Adipose tissue (tissue), 3 donors: ENCODE results near the gene FYCO1. TPM values are rescaled to one million over a fixed set of nuclear protein-coding genes. Genes with fewer than 3 reads are reported as not detected.

Experiments used
- H3K27ac ChIP-seq: one replicate; pipeline ENCODE4 v1.5.1; 2013; ENCODE audit warnings: low read depth, low read length
- WGBS, 3 donors: extraction: QIAGEN DNeasy Blood & Tissue Kit; methylation state at CpG; one replicate each; pipeline ENCODE4 v1.1.7; 2013; 5-methylcytosine and 5-hydroxymethylcytosine counted together
- polyA plus RNA-seq, 3 donors: library from polyadenylated mRNA; stranded (reverse); fragments of 200-250 nt; gene quantifications; one replicate each; pipeline ENCODE4 v1.2.3, GENCODE V29; 2013
- donor health status: healthy with polysubstance abuse.
- donor health status: Bipolar disorder and iron deficiency.
- donor health status: healthy.

FYCO1 gene
- polyA plus RNA-seq, 3 donors, result 7.0 to 17.4 (median 14.3) TPM

GRCh38 chr3:45987368-45988291 lies 8.0 kb downstream of the FYCO1 start:
- WGBS, 3 donors, result 33 to 39% (median 35%) methylated on average over 8 of the region's 8 CpGs
- H3K27ac ChIP-seq, result no peak overlapping the region

- WGBS, 3 donors, result 30 to 79% (median 76%) methylated on average over 5 of the region's 5 CpGs
Measured at GRCh38 chr3:45986303-45986982, 9.2 kb downstream of the FYCO1 start.

GRCh38 chr3:45985532-45986302 lies 9.9 kb downstream of the FYCO1 start:
- WGBS, 3 donors, result 59 to 88% (median 74%) methylated on average over 13 of the region's 13 CpGs
- H3K27ac ChIP-seq, result no peak overlapping the region

More at GRCh38 chr3:45986303-45986982, 9.2 kb downstream of the FYCO1 start:
- peak overlapping the region; percentile 17 for H3K27ac ChIP-seq

GRCh38 chr3:45984331-45985312 lies 11.0 kb downstream of the FYCO1 start:
- no peak overlapping the region for H3K27ac ChIP-seq
- 69 to 81% (median 79%) methylated on average over 8 of the region's 8 CpGs for WGBS, 3 donors

- no peak overlapping the region for H3K27ac ChIP-seq
- 78 to 85% (median 80%) methylated on average over 3 of the region's 3 CpGs for WGBS, 3 donors
Measured at GRCh38 chr3:45983770-45984169, 11.9 kb downstream of the FYCO1 start.

GRCh38 chr3:45981346-45982074 lies 14.1 kb downstream of the FYCO1 start:
- no peak overlapping the region for H3K27ac ChIP-seq
- 62 to 77% (median 71%) methylated on average over 2 of the region's 2 CpGs for WGBS, 3 donors

- 93 to 98% (median 96%) methylated on average over 2 of the region's 2 CpGs for WGBS, 3 donors
- no peak overlapping the region for H3K27ac ChIP-seq
Measured at GRCh38 chr3:45980819-45981218, 14.8 kb downstream of the FYCO1 start.

- WGBS, 3 donors, result 80 to 92% (median 90%) methylated on average over 7 of the region's 7 CpGs
- H3K27ac ChIP-seq, result no peak overlapping the region
Measured at GRCh38 chr3:45980229-45980813, 15.3 kb downstream of the FYCO1 start.

- 71 to 92% (median 73%) methylated on average over 4 of the region's 4 CpGs for WGBS, 3 donors
Measured at GRCh38 chr3:45979378-45979777, 16.2 kb downstream of the FYCO1 start.

GRCh38 chr3:45978006-45978761 lies 17.4 kb downstream of the FYCO1 start:
- WGBS, 3 donors, result 75 to 95% (median 86%) methylated on average over 5 of the region's 5 CpGs

More at GRCh38 chr3:45979378-45979777, 16.2 kb downstream of the FYCO1 start:
- no peak overlapping the region for H3K27ac ChIP-seq

GRCh38 chr3:45976191-45977091 lies 19.2 kb downstream of the FYCO1 start:
- H3K27ac ChIP-seq, result no peak overlapping the region
- 75 to 84% (median 81%) methylated on average over 6 of the region's 6 CpGs for WGBS, 3 donors

More at GRCh38 chr3:45978006-45978761, 17.4 kb downstream of the FYCO1 start:
- no peak overlapping the region for H3K27ac ChIP-seq

- no peak overlapping the region for H3K27ac ChIP-seq
- 56 to 82% (median 69%) methylated on average over 5 of the region's 5 CpGs for WGBS, 3 donors
Measured at GRCh38 chr3:45975686-45976085, 19.9 kb downstream of the FYCO1 start.

- no peak overlapping the region for H3K27ac ChIP-seq
- WGBS, 3 donors, result 69 to 86% (median 83%) methylated on average over 4 of the region's 4 CpGs
Measured at GRCh38 chr3:45974686-45975085, 20.9 kb downstream of the FYCO1 start.

- no peak overlapping the region for H3K27ac ChIP-seq
Measured at GRCh38 chr3:45972534-45973402, 22.9 kb downstream of the FYCO1 start.

More at GRCh38 chr3:45972534-45973402, 22.9 kb downstream of the FYCO1 start:
- WGBS, 3 donors, result 66 to 83% (median 69%) methylated on average over 6 of the region's 6 CpGs
